Measurements from ENCODE around the gene PFKP. TPM values are rescaled to one million over a fixed set of nuclear protein-coding genes. Genes with fewer than 3 reads are reported as not detected.

PFKP gene
- polyA plus RNA-seq, 4 donors: 25.3 to 34.2 (median 30.0) TPM

- no peak for DNase-seq (ENCODE audit: low read depth in 4 of 4, low spot score in 3 of 4)
Observed at GRCh38 chr10:3129581-3130340, 62.4 kb downstream of the PFKP start.

GRCh38 chr10:3131098-3131497 is 63.8 kb downstream of the PFKP start:
- DNase-seq (ENCODE audit: low read depth in 4 of 4, low spot score in 3 of 4): no peak

GRCh38 chr10:3132036-3133025 is 65.0 kb downstream of the PFKP start:
- no peak for DNase-seq (ENCODE audit: low read depth in 4 of 4, low spot score in 3 of 4)

- DNase-seq (ENCODE audit: low read depth in 4 of 4, low spot score in 3 of 4): no peak
Observed at GRCh38 chr10:3133948-3134347, 66.6 kb downstream of the PFKP start.

GRCh38 chr10:3135006-3135405 is 67.7 kb downstream of the PFKP start:
- no peak for DNase-seq (ENCODE audit: low read depth in 4 of 4, low spot score in 3 of 4)

- no peak for DNase-seq (ENCODE audit: low read depth in 4 of 4, low spot score in 3 of 4)
Observed at GRCh38 chr10:3136336-3136735, 69.0 kb downstream of the PFKP start.

GRCh38 chr10:3136763-3137611 is 69.6 kb downstream of the PFKP start:
- no peak for DNase-seq (ENCODE audit: low read depth in 4 of 4, low spot score in 3 of 4)

- no peak for DNase-seq (ENCODE audit: low read depth in 4 of 4, low spot score in 3 of 4)
Observed at GRCh38 chr10:3137958-3138726, 70.8 kb downstream of the PFKP start.

- no peak for DNase-seq (ENCODE audit: low read depth in 4 of 4, low spot score in 3 of 4)
Observed at GRCh38 chr10:3139216-3139910, 72.0 kb downstream of the PFKP start.

GRCh38 chr10:3140280-3140679 is 72.9 kb downstream of the PFKP start:
- no peak for DNase-seq (ENCODE audit: low read depth in 4 of 4, low spot score in 3 of 4)

GRCh38 chr10:3141351-3142005 is 74.1 kb downstream of the PFKP start:
- DNase-seq (ENCODE audit: low read depth in 4 of 4, low spot score in 3 of 4): no peak

GRCh38 chr10:3142146-3142875 is 75.0 kb downstream of the PFKP start:
- no peak for DNase-seq (ENCODE audit: low read depth in 4 of 4, low spot score in 3 of 4)

- DNase-seq (ENCODE audit: low read depth in 4 of 4, low spot score in 3 of 4): no peak
Observed at GRCh38 chr10:3143366-3143765, 76.0 kb downstream of the PFKP start.

GRCh38 chr10:3143791-3144434 is 76.6 kb downstream of the PFKP start:
- no peak for DNase-seq (ENCODE audit: low read depth in 4 of 4, low spot score in 3 of 4)

GRCh38 chr10:3145366-3145765 is 78.0 kb downstream of the PFKP start:
- DNase-seq (ENCODE audit: low read depth in 4 of 4, low spot score in 3 of 4): no peak

- no peak for DNase-seq (ENCODE audit: low read depth in 4 of 4, low spot score in 3 of 4)
Observed at GRCh38 chr10:3146289-3146688, 78.9 kb downstream of the PFKP start.

GRCh38 chr10:3147117-3147820 is 79.9 kb downstream of the PFKP start:
- DNase-seq (ENCODE audit: low read depth in 4 of 4, low spot score in 3 of 4): no peak
